Right atrium auricular region (tissue), 2 donors: ENCODE measurements around the gene PHF21B. TPM values are rescaled to one million over a fixed set of nuclear protein-coding genes. Genes with fewer than 3 reads are reported as not detected.
A peak's percentile ranks its signal among the peaks of the same experiment; 100 is the strongest.

Experiments
- DNase-seq: peaks from one replicate; pipeline ENCODE4 v3.0.0-alpha.2; 2019; ENCODE audit warnings: low spot score
- H3K27ac ChIP-seq, 2 donors: fragments of 200-600 bp; sonication (generic); 1 replicate in 1 of 2; 2 replicates in 1 of 2; pipeline ENCODE4 v1.5.1; 2016 to 2019
- H3K27me3 ChIP-seq, 2 donors: fragments of 200-600 bp; sonication (generic); one replicate each; pipeline versions ENCODE4 v1.5.1 to v1.6.0; 2017 to 2019
- H3K36me3 ChIP-seq: fragments of 200-600 bp; sonication (generic); one replicate; pipeline ENCODE4 v1.5.1; 2016
- H3K4me1 ChIP-seq, 2 donors: fragments of 200-600 bp; sonication (generic); one replicate each; pipeline versions ENCODE4 v1.5.1 to v1.6.0; 2017 to 2019
- H3K4me3 ChIP-seq, 2 donors: fragments of 200-600 bp; sonication (generic); 1 replicate in 1 of 2; 2 replicates in 1 of 2; pipeline ENCODE4 v1.5.1; 2017 to 2019; ENCODE audit warnings: mild to moderate bottlenecking in 1 of 2, moderate library complexity in 1 of 2
- H3K9me3 ChIP-seq, 2 donors: fragments of 200-600 bp; sonication (generic); one replicate each; pipeline ENCODE4 v1.5.1; 2019
- CTCF ChIP-seq, 2 donors: fragments of 200-600 bp; sonication (generic); IDR thresholded peaks; one replicate each; pipeline ENCODE4 v1.5.1; 2019; ENCODE audit warnings: antibody characterized with exemption in 2 of 2
- total RNA-seq, 2 donors: library from RNA; depleted of rRNA; stranded (reverse); fragments of >200 nt; gene quantifications; one replicate each; pipeline ENCODE4 v1.1.0, GENCODE V29; 2016

The PHF21B gene
- total RNA-seq, 2 donors from 2014 or later, result 1.4 to 2.2 TPM

- Histone ChIP-seq H3K36me3 (no peaks in the 10 kb centered on the region), H3K9me3 (no peaks in the 10 kb centered on the region), H3K4me3 (no peak overlapping the region), H3K4me1 (no peaks in the 10 kb centered on the region), H3K27ac (no peak overlapping the region), H3K27me3 (no peaks in the 10 kb centered on the region)
- DNase-seq, result no peak
- TF ChIP-seq CTCF (IDR thresholded peaks at IDR 0.05), result no peak
Measured at GRCh38 chr22:45026511-45026910, 16.7 kb upstream of the PHF21B start.

GRCh38 chr22:45023431-45023830, 13.6 kb upstream of the PHF21B start:
- no peak overlapping the region for H3K4me3 ChIP-seq
- H3K36me3 ChIP-seq, result no peaks in the 10 kb centered on the region
- no peak overlapping the region for H3K27ac ChIP-seq
- DNase-seq, result no peak
- no peaks in the 10 kb centered on the region for H3K9me3 ChIP-seq
- no peak for TF ChIP-seq CTCF (IDR thresholded peaks at IDR 0.05)
- no peaks in the 10 kb centered on the region for H3K4me1 ChIP-seq
- no peaks in the 10 kb centered on the region for H3K27me3 ChIP-seq

- H3K4me1 ChIP-seq, result no peaks in the 10 kb centered on the region
- no peaks in the 10 kb centered on the region for H3K9me3 ChIP-seq
- H3K27ac ChIP-seq, result no peak overlapping the region
- no peak for DNase-seq
- no peaks in the 10 kb centered on the region for H3K36me3 ChIP-seq
- no peaks in the 10 kb centered on the region for H3K27me3 ChIP-seq
- TF ChIP-seq CTCF (IDR thresholded peaks at IDR 0.05), result no peak
- H3K4me3 ChIP-seq, result no peak overlapping the region
Measured at GRCh38 chr22:45019861-45020655, 10.3 kb upstream of the PHF21B start.

GRCh38 chr22:45014654-45015053, 4.8 kb upstream of the PHF21B start:
- DNase-seq, result no peak
- Histone ChIP-seq H3K36me3 (no peaks in the 10 kb centered on the region), H3K27me3 (no peaks in the 10 kb centered on the region), H3K4me1 (peaks cover 0 to 8% of the 10 kb centered on the region in 2 donors), H3K27ac (no peak overlapping the region), H3K9me3 (no peaks in the 10 kb centered on the region), H3K4me3 (no peak overlapping the region)
- TF ChIP-seq CTCF (IDR thresholded peaks at IDR 0.05), result no peak

GRCh38 chr22:45013138-45013537, 3.3 kb upstream of the PHF21B start:
- Histone ChIP-seq H3K4me1 (peaks cover 0 to 19% of the 10 kb centered on the region in 2 donors), H3K36me3 (no peaks in the 10 kb centered on the region), H3K4me3 (no peak overlapping the region), H3K27me3 (no peaks in the 10 kb centered on the region), H3K9me3 (no peaks in the 10 kb centered on the region), H3K27ac (no peak overlapping the region)
- no peak for TF ChIP-seq CTCF (IDR thresholded peaks at IDR 0.05)
- no peak for DNase-seq

- H3K27ac ChIP-seq, result peak overlapping the region; percentile 76 to 79
- H3K27me3 ChIP-seq, result no peaks in the 10 kb centered on the region
- no peaks in the 10 kb centered on the region for H3K9me3 ChIP-seq
- no peak for TF ChIP-seq CTCF (IDR thresholded peaks at IDR 0.05)
- peak overlapping the region; percentile 65 to 68 for H3K4me3 ChIP-seq
- no peak for DNase-seq
- peaks cover 0 to 36% of the 10 kb centered on the region in 2 donors for H3K4me1 ChIP-seq
- H3K36me3 ChIP-seq, result no peaks in the 10 kb centered on the region
Measured at GRCh38 chr22:45010532-45010900, 711 bp upstream of the PHF21B start.
